Measurements from ENCODE around the gene GNAI2. TPM values are rescaled to one million over a fixed set of nuclear protein-coding genes. Genes with fewer than 3 reads are reported as not detected.

The GNAI2 gene
- polyA plus RNA-seq, 1 donor (not counting 4 experiments of a cell fraction or from before 2014, with no cell fraction given): 268 TPM

- Histone ChIP-seq H3K36me3 (ENCODE audit: control insufficient read depth in 2 of 2, extremely low read depth in 1 of 2, insufficient read depth in 2 of 2, low read length in 2 of 2) (no peaks in the 10 kb centered on the region), H4K20me1 (ENCODE audit: control insufficient read depth, extremely low read depth, insufficient read depth, low read length) (no peaks in the 10 kb centered on the region), H3K4me1 (ENCODE audit: control insufficient read depth, extremely low read depth, insufficient read depth, low read length) (peaks cover 12% of the 10 kb centered on the region), H3K79me2 (ENCODE audit: control insufficient read depth, insufficient read depth, low read length) (peaks cover 12% of the 10 kb centered on the region), H3K27me3 (ENCODE audit: control insufficient read depth, extremely low read depth, insufficient read depth, low read length) (no peaks in the 10 kb centered on the region), H3K9me3 (ENCODE audit: control insufficient read depth, low read depth, low read length) (no peaks in the 10 kb centered on the region), H3K4me2 (ENCODE audit: control insufficient read depth, extremely low read depth, insufficient read depth, low read depth, low read length) (no peak overlapping the region), H3K27ac (ENCODE audit: control insufficient read depth, insufficient read depth, low read length) (no peak overlapping the region), H3K9me1 (ENCODE audit: control insufficient read depth, extremely low read depth, insufficient read depth, low read length) (no peaks in the 10 kb centered on the region), H3K4me3 (ENCODE audit: control insufficient read depth in 2 of 3, extremely low read depth in 1 of 3, insufficient read depth in 2 of 3, low read depth in 1 of 3, low read length in 3 of 3) (no peak overlapping the region), H3K9ac (ENCODE audit: control insufficient read depth, extremely low read depth, insufficient read depth, low read length) (no peak overlapping the region), H2AFZ (ENCODE audit: control insufficient read depth, low read length) (no peak overlapping the region)
- FAIRE-seq: no peak
- no peak for TF ChIP-seq CTCF (optimal IDR thresholded peaks at IDR 0.05 in 1 of 3, IDR thresholded peaks at IDR 0.05 in 1 of 3, conservative IDR thresholded peaks at IDR 0.05 in 1 of 3; ENCODE audit: extremely low read depth in 1 of 3, insufficient read depth in 2 of 3, low read length in 3 of 3)
- DNase-seq (ENCODE audit: low read depth, low spot score): no peak
- dilution Hi-C loops (cut with MboI; ENCODE audit: extremely low pct_ligation_motif_present, low sequenced_read_pairs): no loop called here
Measured at GRCh38 chr3:50232303-50232702, 3.7 kb upstream of the GNAI2 start.

GRCh38 chr3:50233176-50233575, 2.8 kb upstream of the GNAI2 start:
- dilution Hi-C loops (cut with MboI; ENCODE audit: extremely low pct_ligation_motif_present, low sequenced_read_pairs): no loop called here
- TF ChIP-seq CTCF (optimal IDR thresholded peaks at IDR 0.05 in 1 of 3, IDR thresholded peaks at IDR 0.05 in 1 of 3, conservative IDR thresholded peaks at IDR 0.05 in 1 of 3; ENCODE audit: extremely low read depth in 1 of 3, insufficient read depth in 2 of 3, low read length in 3 of 3): no peak
- TF ChIP-seq EZH2 (IDR thresholded peaks at IDR 0.05; ENCODE audit: low read length): no peak
- no peak overlapping the region for H3K9ac ChIP-seq (ENCODE audit: control insufficient read depth, extremely low read depth, insufficient read depth, low read length)

More at GRCh38 chr3:50233176-50233575, 2.8 kb upstream of the GNAI2 start:
- no peak overlapping the region for H3K4me2 ChIP-seq (ENCODE audit: control insufficient read depth, extremely low read depth, insufficient read depth, low read depth, low read length)
- no peak overlapping the region for H3K4me3 ChIP-seq (ENCODE audit: control insufficient read depth in 2 of 3, extremely low read depth in 1 of 3, insufficient read depth in 2 of 3, low read depth in 1 of 3, low read length in 3 of 3)
- no peak overlapping the region for H3K27ac ChIP-seq (ENCODE audit: control insufficient read depth, insufficient read depth, low read length)
- no peak for DNase-seq (ENCODE audit: low read depth, low spot score)
- no peaks in the 10 kb centered on the region for H3K9me3 ChIP-seq (ENCODE audit: control insufficient read depth, low read depth, low read length)
- H3K9me1 ChIP-seq (ENCODE audit: control insufficient read depth, extremely low read depth, insufficient read depth, low read length): no peaks in the 10 kb centered on the region
- no peaks in the 10 kb centered on the region for H3K36me3 ChIP-seq (ENCODE audit: control insufficient read depth in 2 of 2, extremely low read depth in 1 of 2, insufficient read depth in 2 of 2, low read length in 2 of 2)
- H2AFZ ChIP-seq (ENCODE audit: control insufficient read depth, low read length): no peak overlapping the region
- peaks cover 21% of the 10 kb centered on the region for H3K79me2 ChIP-seq (ENCODE audit: control insufficient read depth, insufficient read depth, low read length)
- no peaks in the 10 kb centered on the region for H4K20me1 ChIP-seq (ENCODE audit: control insufficient read depth, extremely low read depth, insufficient read depth, low read length)
- H3K4me1 ChIP-seq (ENCODE audit: control insufficient read depth, extremely low read depth, insufficient read depth, low read length): peaks cover 14% of the 10 kb centered on the region
- no peak for FAIRE-seq
- H3K27me3 ChIP-seq (ENCODE audit: control insufficient read depth, extremely low read depth, insufficient read depth, low read length): no peaks in the 10 kb centered on the region
